GM21619 (cell line): ENCODE results near the gene MEF2A.

Experiments
- ATAC-seq: cut with Tn5 transposase; IDR thresholded peaks from one replicate; pipeline ENCODE4 v1.9.1; 2021; ENCODE audit not compliant: unreplicated experiment

Gene MEF2A

DNA sequence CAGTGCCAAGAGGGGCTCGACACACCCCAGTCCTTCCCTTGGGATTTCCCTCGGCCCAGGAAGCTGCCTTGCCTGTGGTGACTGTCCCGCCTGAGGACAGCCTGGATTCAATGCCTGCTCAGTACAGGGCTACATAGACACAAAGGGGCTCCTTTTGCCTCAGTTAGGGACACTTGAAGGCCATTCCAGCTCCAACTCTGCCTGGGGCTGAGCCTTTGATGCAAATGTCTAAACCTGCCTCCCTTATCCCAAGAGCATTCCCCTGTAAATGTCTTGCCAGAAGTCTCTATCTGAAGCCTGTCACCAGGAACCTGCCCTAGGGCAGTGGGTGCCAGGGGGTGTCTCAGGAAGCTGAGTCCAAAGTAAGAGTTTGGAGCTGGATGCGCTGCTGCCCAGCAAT lies 186.8 kb downstream of the MEF2A start:
- no peak for ATAC-seq

DNA sequence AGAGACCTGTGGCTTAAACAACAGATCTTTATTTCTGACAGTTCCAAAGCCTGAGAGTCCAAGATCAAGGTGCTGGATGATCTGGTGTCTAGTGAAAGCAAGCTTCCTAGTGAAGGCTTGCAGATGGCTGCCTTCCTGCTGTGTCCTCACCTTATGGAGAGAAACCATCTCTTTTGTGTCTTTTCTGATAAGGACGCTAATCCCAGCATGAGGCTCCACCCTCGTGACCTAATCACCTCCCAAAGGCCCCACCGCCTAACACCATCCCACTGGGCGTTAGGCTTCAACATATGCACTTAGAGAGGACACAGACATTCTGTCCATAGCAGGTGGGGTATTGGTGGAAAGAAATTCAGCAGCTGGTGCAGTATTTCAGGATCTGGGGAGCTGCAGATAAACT lies 187.3 kb downstream of the MEF2A start:
- no peak for ATAC-seq

DNA sequence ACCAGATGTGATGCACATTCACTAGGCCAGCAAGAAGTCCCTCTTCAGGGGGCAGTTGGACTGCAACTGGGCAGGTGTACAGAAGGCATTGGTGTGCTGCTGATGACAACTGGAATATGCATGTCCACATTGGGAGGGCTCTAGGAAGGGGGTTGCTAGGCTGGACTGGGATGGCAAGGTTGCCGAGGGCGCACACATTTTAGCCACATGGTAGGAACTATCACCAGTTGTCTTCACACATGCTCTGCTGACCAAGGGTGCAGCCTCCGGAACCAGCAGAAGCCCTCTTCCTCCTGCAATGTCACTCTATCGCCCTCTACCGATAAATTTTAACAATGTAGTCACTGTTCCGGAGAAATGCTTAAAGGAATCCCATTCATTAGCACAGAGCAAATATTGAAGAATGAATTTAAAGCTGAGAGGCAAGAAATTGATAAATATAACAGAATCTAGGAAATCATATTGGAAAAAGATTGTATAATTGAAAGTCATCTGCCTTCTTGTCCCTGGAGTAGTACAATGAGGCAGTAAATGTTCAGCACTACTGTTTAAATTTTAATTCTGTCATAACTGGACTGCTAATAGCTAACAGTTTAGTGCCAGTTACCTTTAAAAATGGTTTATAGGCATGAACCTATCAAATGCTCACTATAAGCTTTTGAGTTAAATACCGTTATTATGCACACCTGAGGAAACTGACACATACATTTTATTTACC lies 190.1 kb downstream of the MEF2A start:
- peak; percentile 94 for ATAC-seq

DNA sequence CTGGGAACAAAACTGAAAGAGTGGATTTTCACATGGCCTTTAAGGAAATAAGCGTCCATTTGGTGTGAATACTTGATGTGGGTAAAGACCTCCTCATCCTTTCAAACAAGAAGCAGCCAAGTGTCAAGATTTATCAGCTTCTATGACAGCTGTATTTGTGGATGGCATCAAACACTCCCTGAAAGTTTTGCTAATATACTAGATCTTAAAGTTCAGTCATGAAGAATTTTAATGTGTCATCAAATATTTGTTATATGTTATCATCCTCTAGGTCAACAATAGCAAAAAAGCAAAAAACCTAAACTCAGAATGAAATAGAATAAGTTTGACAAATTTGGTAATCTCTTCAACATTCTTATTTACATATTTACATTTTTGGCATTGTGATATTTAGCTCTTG lies 196.5 kb downstream of the MEF2A start:
- no peak for ATAC-seq

DNA sequence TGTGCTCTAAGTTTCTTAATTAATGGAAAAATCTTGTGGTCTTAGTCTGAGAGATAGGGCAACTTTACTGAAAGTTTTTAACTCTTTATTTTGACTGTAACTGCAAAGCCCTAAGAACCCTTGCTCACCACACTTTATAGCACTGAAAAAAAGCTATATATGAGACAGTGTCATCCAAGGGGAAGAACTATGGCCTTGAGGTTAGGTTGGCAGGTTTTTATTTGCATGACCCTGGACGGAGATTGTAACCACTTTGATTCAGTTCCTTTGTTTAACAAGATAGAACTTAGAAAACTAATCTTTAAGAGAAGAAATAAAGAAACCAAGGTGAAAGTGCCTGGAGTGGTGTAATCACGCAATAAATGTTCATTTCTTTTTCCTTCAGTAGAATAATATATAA lies 198.0 kb downstream of the MEF2A start:
- no peak for ATAC-seq

DNA sequence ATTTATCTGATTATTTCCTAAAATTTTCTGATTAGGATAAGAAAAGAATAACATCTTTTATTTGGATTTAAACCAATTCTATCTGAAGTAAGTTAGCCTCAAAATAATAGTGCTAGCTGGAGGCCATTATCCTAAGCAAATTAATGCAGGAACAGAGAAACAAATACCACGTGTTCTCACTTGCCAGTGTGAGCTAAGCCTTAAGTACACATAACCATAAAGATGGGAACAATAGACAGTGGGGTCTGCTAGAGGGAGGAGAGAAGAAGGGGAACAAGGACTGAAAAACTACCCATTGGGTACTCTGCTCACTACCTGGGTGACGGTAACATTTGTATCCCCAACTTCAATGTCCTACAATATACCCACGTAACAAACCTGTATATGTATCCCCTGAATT lies 198.7 kb downstream of the MEF2A start:
- ATAC-seq: no peak
